Liver (tissue), 9 donors: ENCODE measurements around the gene HOXC10. TPM values are rescaled to one million over a fixed set of nuclear protein-coding genes. Genes with fewer than 3 reads are reported as not detected.

Experiments
- DNase-seq: peaks from one replicate; pipeline ENCODE4 v3.0.0-alpha.2; 2017; ENCODE audit warnings: low spot score
- H3K27ac ChIP-seq, 2 donors: one replicate each; pipeline ENCODE4 v1.7.0; 2013; ENCODE audit warnings: inconsistent platforms in 2 of 2, low read length in 2 of 2, control low read depth in 1 of 2, low read depth in 1 of 2, mild to moderate bottlenecking in 1 of 2
- H3K27me3 ChIP-seq, 4 donors: one replicate each; pipeline versions ENCODE4 v1.6.1 to v1.7.0; 2013; ENCODE audit warnings: low read length in 3 of 4, inconsistent platforms in 1 of 4, mild to moderate bottlenecking in 1 of 4, moderate library complexity in 1 of 4; ENCODE audit not compliant: control insufficient read depth in 4 of 4, insufficient read depth in 4 of 4
- H3K36me3 ChIP-seq, 4 donors: one replicate each; pipeline versions ENCODE4 v1.6.1 to v1.7.0; 2013; ENCODE audit warnings: low read length in 3 of 4, mild to moderate bottlenecking in 3 of 4, low read depth in 1 of 4, moderate library complexity in 1 of 4; ENCODE audit not compliant: control insufficient read depth in 4 of 4, insufficient read depth in 3 of 4
- H3K4me1 ChIP-seq, 4 donors: one replicate each; pipeline versions ENCODE4 v1.6.1 to v1.7.0; 2013; ENCODE audit warnings: low read length in 3 of 4, mild to moderate bottlenecking in 3 of 4, moderate library complexity in 1 of 4; ENCODE audit not compliant: control insufficient read depth in 4 of 4, insufficient read depth in 4 of 4
- H3K4me3 ChIP-seq, 3 donors: one replicate each; pipeline versions ENCODE4 v1.6.1 to v1.7.0; 2013; ENCODE audit warnings: low read length in 3 of 3, control low read depth in 1 of 3, low read depth in 1 of 3, mild to moderate bottlenecking in 1 of 3
- H3K9ac ChIP-seq, 2 donors: one replicate each; pipeline ENCODE4 v1.7.0; 2013; ENCODE audit warnings: low read length in 2 of 2, mild to moderate bottlenecking in 2 of 2, moderate library complexity in 2 of 2, control low read depth in 1 of 2, low read depth in 1 of 2
- H3K9me3 ChIP-seq, 4 donors: one replicate each; pipeline versions ENCODE4 v1.6.1 to v1.7.0; 2013; ENCODE audit warnings: low read length in 3 of 4; ENCODE audit not compliant: control insufficient read depth in 4 of 4
- ATF3 ChIP-seq: IDR thresholded peaks from 2 replicates; pipeline ENCODE4 v1.6.1; 2016; ENCODE audit warnings: antibody characterized with exemption
- CTCF ChIP-seq: fragments of 150-350 bp; IDR thresholded peaks from 2 replicates; pipeline ENCODE4 v1.5.1; 2017; ENCODE audit warnings: improper control_type of control experiment, low read depth, low read length; ENCODE audit not compliant: missing input control
- EGR1 ChIP-seq, 2 donors: IDR thresholded peaks; 2 replicates each; pipeline ENCODE4 v1.6.1; 2016 to 2018; ENCODE audit warnings: antibody characterized with exemption in 2 of 2, low read depth in 2 of 2
- FOXA1 ChIP-seq: IDR thresholded peaks from 2 replicates; pipeline ENCODE4 v1.6.1; 2016; ENCODE audit warnings: antibody characterized with exemption
- FOXA2 ChIP-seq: IDR thresholded peaks from 2 replicates; pipeline ENCODE4 v1.6.1; 2016; ENCODE audit warnings: antibody characterized with exemption
- GABPA ChIP-seq, 2 donors: IDR thresholded peaks in 1 of 2; conservative IDR thresholded peaks in 1 of 2; 2 replicates each; pipeline ENCODE4 v1.6.1; 2016; ENCODE audit warnings: antibody characterized with exemption in 2 of 2, mild to moderate bottlenecking in 1 of 2, moderate library complexity in 1 of 2
- JUND ChIP-seq, 2 donors: IDR thresholded peaks; 2 replicates each; pipeline ENCODE4 v1.6.1; 2016; ENCODE audit warnings: antibody characterized with exemption in 2 of 2
- MAX ChIP-seq: IDR thresholded peaks from 2 replicates; pipeline ENCODE4 v1.6.1; 2016; ENCODE audit warnings: antibody characterized with exemption
- NR2F2 ChIP-seq: IDR thresholded peaks from 2 replicates; pipeline ENCODE4 v1.6.1; 2016; ENCODE audit warnings: antibody characterized with exemption
- RAD21 ChIP-seq, 2 donors: IDR thresholded peaks; 2 replicates each; pipeline ENCODE4 v1.6.1; 2016; ENCODE audit warnings: antibody characterized with exemption in 2 of 2, mild to moderate bottlenecking in 2 of 2
- RXRA ChIP-seq, 2 donors: IDR thresholded peaks; 2 replicates each; pipeline ENCODE4 v1.6.1; 2017 to 2018; ENCODE audit warnings: antibody characterized with exemption in 2 of 2, mild to moderate bottlenecking in 1 of 2
- SP1 ChIP-seq: IDR thresholded peaks from 2 replicates; pipeline ENCODE4 v1.6.1; 2018; ENCODE audit warnings: antibody characterized with exemption, mild to moderate bottlenecking
- TAF1 ChIP-seq: conservative IDR thresholded peaks from 2 replicates; pipeline ENCODE4 v1.6.1; 2016; ENCODE audit warnings: antibody characterized with exemption, mild to moderate bottlenecking
- YY1 ChIP-seq: IDR thresholded peaks from 2 replicates; pipeline ENCODE4 v1.6.1; 2016; ENCODE audit warnings: antibody characterized with exemption, mild to moderate bottlenecking
- ZBTB33 ChIP-seq: IDR thresholded peaks from 2 replicates; pipeline ENCODE4 v1.6.1; 2016; ENCODE audit warnings: antibody characterized with exemption
- WGBS: extraction: QIAGEN DNeasy Blood & Tissue Kit; methylation state at CpG from one replicate; pipeline ENCODE4 v1.1.7; 2013; 5-methylcytosine and 5-hydroxymethylcytosine counted together
- polyA plus RNA-seq, 2 donors: library from polyadenylated mRNA; stranded (reverse) in 1 of 2; unstranded in 1 of 2; fragments of 200-250 nt in 1 of 2; fragments of >200 nt in 1 of 2; fragmentation: Nextera tagmentation in 1 of 2; extraction: Ambion mirVana in 1 of 2; gene quantifications; one replicate each; pipeline versions ENCODE4 v1.2.1 to v1.2.3, GENCODE V29; 2013 to 2015
- total RNA-seq, 2 donors: library from RNA; depleted of rRNA; stranded (reverse); fragments of >200 nt; gene quantifications; one replicate each; pipeline ENCODE4 v1.2.3, GENCODE V29; 2014
- donor health status: healthy.
- donor health status: healthy.
- donor health status: healthy.
- donor health status: healthy.
- donor health status: healthy.

The HOXC10 gene
- total RNA-seq: not detected
- polyA plus RNA-seq: not detected

- peaks cover 3 to 14% (median 10%) of the 10 kb centered on the region in 4 donors for H3K4me1 ChIP-seq
- peaks cover 0 to 7% (median 2%) of the 10 kb centered on the region in 4 donors for H3K9me3 ChIP-seq
- H3K36me3 ChIP-seq: no peaks in the 10 kb centered on the region
- WGBS: 12% methylated on average over 55 of the region's 55 CpGs
- TF ChIP-seq EGR1 (IDR thresholded peaks at IDR 0.05; ENCODE audit: low read depth in 2 of 2) (no peak), ATF3 (no peak), FOXA2 (no peak), CTCF (peak; percentile 28), ZBTB33 (no peak), RAD21 (IDR thresholded peaks at IDR 0.05) (peak; percentile 25 to 40)
- H3K4me3 ChIP-seq: peak within 1 kb of the TSS in 1 of 3 donors; percentile 11
- peaks cover 12 to 33% (median 26%) of the 10 kb centered on the region in 4 donors for H3K27me3 ChIP-seq
- no peak within 1 kb of the TSS for H3K27ac ChIP-seq
- peak; percentile 48 for DNase-seq
- H3K9ac ChIP-seq: no peak within 1 kb of the TSS
Observed at GRCh38 chr12:53984901-53985691, at the start of gene HOXC10. Gene HOXC10, plus strand, starts transcription at chr12:53985146. Its CDS starts 114 bp downstream, at chr12:53985260.

- TF ChIP-seq RAD21 (IDR thresholded peaks at IDR 0.05): no peak
- TF ChIP-seq FOXA2: no peak
- no peak for TF ChIP-seq SP1
- no peak for TF ChIP-seq ZBTB33
- no peak for TF ChIP-seq CTCF
- TF ChIP-seq YY1: no peak
- TF ChIP-seq RXRA (IDR thresholded peaks at IDR 0.05): no peak
- no peak for TF ChIP-seq NR2F2
- TF ChIP-seq GABPA (IDR thresholded peaks at IDR 0.05 in 1 of 2, conservative IDR thresholded peaks at IDR 0.05 in 1 of 2): no peak
- no peak for TF ChIP-seq EGR1 (IDR thresholded peaks at IDR 0.05; ENCODE audit: low read depth in 2 of 2)
- no peak for TF ChIP-seq TAF1
- no peak for TF ChIP-seq ATF3
- TF ChIP-seq FOXA1: no peak
- TF ChIP-seq MAX: no peak
- TF ChIP-seq JUND (IDR thresholded peaks at IDR 0.05): no peak
- no peak for DNase-seq
- Histone ChIP-seq H3K27ac (no peak overlapping the region), H3K4me3 (no peak overlapping the region), H3K4me1 (peaks cover 0 to 3% (median 0%) of the 10 kb centered on the region in 4 donors), H3K36me3 (no peaks in the 10 kb centered on the region), H3K27me3 (peaks cover 9 to 34% (median 24%) of the 10 kb centered on the region in 4 donors), H3K9ac (no peak overlapping the region), H3K9me3 (peaks cover 0 to 3% (median 0%) of the 10 kb centered on the region in 4 donors)
- WGBS: 7% methylated on average over 49 of the region's 49 CpGs
Observed at GRCh38 chr12:53935383-53936341, 49.3 kb upstream of the HOXC10 start.
